WERI-Rb-1 (cell line): ENCODE results near the gene STAG3.
A peak's percentile ranks its signal among the peaks of the same experiment; 100 is the strongest.
"Not testable (repeated sequence)": the region's sequence is repeated elsewhere in the genome, so short reads cannot be mapped to it uniquely, and the experiment has no call there.

Source experiments
- DNase-seq: peaks from one replicate; pipeline ENCODE4 v3.0.0-alpha.2; 2020
- H3K27ac ChIP-seq: fragments of 250-450 bp; sonication (Bioruptor Pico); 2 replicates; pipeline ENCODE4 v1.5.1; 2020; ENCODE audit warnings: mild to moderate bottlenecking, moderate library complexity
- H3K27me3 ChIP-seq: fragments of 250-450 bp; sonication (Bioruptor Pico); 2 replicates; pipeline ENCODE4 v1.5.1; 2021; ENCODE audit warnings: mild to moderate bottlenecking, low read depth, moderate library complexity; ENCODE audit not compliant: insufficient read depth, severe bottlenecking
- H3K36me3 ChIP-seq: fragments of 250-450 bp; sonication (Bioruptor Pico); 2 replicates; pipeline ENCODE4 v1.5.1; 2020; ENCODE audit warnings: mild to moderate bottlenecking, moderate library complexity
- H3K4me3 ChIP-seq: 2 replicates; pipeline ENCODE4 v1.5.1; 2011; ENCODE audit warnings: low read depth, mild to moderate bottlenecking, control low read depth, low read length
- H3K9me3 ChIP-seq: fragments of 250-450 bp; sonication (Bioruptor Pico); 2 replicates; pipeline ENCODE4 v1.5.1; 2021; ENCODE audit warnings: mild to moderate bottlenecking, moderate library complexity; ENCODE audit not compliant: severe bottlenecking
- CTCF ChIP-seq: IDR thresholded peaks from 2 replicates; pipeline ENCODE4 v1.5.1; 2011; ENCODE audit warnings: low read depth, mild to moderate bottlenecking, control low read depth, inconsistent platforms, low read length

Gene STAG3

GRCh38 chr7:100244988-100245605, 67.4 kb downstream of the STAG3 start:
- not testable (repeated sequence) for H3K9me3 ChIP-seq, DNase-seq, H3K27ac ChIP-seq, H3K36me3 ChIP-seq, H3K4me3 ChIP-seq, H3K27me3 ChIP-seq

GRCh38 chr7:100246121-100246864, 68.6 kb downstream of the STAG3 start:
- DNase-seq, H3K27ac ChIP-seq, H3K9me3 ChIP-seq, H3K27me3 ChIP-seq, H3K4me3 ChIP-seq, H3K36me3 ChIP-seq: not testable (repeated sequence)

- not testable (repeated sequence) for DNase-seq, H3K36me3 ChIP-seq, H3K4me3 ChIP-seq, H3K9me3 ChIP-seq, H3K27me3 ChIP-seq, H3K27ac ChIP-seq
These were observed 69.1 kb downstream of the STAG3 start for GRCh38 chr7:100246865-100247137.

DNA sequence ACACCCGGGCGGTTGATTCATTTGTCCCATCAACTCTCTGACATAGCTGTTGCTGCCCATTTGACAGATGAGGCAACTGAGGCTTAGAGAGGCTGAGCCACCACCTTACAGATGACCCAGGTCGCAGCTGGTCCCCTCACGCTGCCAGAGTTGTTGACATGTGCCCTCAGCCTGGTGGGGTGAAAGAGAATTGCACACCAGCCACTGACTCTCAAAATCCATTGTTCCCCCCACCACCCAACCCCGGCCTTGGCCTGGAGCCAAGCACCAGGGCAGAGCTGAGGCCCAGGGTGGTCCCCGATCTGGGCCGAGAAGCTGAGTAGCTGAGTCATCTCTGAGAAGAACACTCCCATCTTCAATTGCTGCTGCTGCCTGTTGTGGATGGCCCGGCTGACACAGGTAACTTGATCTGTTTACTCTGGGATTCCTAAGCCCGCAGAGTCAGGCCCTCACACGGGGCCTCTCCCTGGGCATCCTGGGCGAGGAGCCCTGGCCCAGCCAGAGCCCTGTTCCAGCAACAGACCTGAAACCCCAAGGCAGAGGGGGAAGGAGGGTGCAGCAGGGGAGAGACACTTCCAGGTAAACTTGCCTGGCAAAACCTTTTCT, 69.5 kb downstream of the STAG3 start:
- DNase-seq: peak; percentile 36
- no peak overlapping the region for H3K4me3 ChIP-seq
- TF ChIP-seq CTCF: 0 out of 2 replicates have a peak, but pooled peaks have one; percentile 18
- no peak overlapping the region for H3K27ac ChIP-seq
- no peaks in the 10 kb centered on the region for H3K36me3 ChIP-seq
- no peaks in the 10 kb centered on the region for H3K9me3 ChIP-seq
- H3K27me3 ChIP-seq: no peaks in the 10 kb centered on the region

DNA sequence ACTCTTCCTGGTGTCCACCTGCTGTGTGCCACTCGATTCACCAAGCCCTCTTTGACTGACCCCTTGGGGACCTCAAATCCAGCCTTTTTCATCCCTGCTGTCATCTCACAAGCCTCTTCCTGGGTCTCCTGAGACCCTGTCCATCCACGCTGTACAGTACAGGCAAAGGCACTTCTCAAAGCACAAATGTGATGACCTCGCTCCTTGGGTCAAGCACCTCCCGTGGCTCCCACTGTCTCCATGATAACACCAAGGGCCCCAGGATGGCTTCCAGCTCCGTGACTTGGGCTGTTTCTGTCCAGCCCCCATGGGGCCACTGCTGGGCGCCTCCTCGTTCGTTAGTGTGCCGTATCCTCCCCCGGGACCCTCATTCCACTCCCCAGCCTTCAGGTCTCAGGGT, 70.8 kb downstream of the STAG3 start:
- Histone ChIP-seq H3K4me3 (no peak overlapping the region), H3K27me3 (no peaks in the 10 kb centered on the region), H3K9me3 (no peaks in the 10 kb centered on the region), H3K36me3 (no peaks in the 10 kb centered on the region), H3K27ac (no peak overlapping the region)
- no peak for DNase-seq
- TF ChIP-seq CTCF: no peak

- DNase-seq: no peak
These were observed 79.3 kb downstream of the STAG3 start for GRCh38 chr7:100257017-100257416.

DNA sequence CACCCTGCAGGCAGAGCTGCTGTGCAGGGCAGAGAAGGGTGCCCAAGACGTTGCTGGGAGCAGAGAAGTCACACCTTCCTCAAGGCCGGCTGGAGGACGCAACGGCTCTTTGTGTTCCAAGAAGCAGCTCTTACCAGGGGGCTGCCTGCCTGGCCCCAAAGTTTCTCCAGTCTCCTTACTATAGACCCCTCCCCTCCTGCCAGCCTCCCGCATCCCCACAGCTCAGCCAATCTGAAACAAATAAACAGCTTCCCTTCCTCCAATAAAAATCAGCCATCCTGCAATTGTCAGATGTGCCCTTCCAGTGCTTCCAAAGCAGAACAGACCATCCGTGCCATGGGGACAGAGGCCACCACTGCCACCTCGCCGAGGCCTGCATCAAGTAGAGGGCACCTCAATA, 82.3 kb downstream of the STAG3 start:
- H3K9me3 ChIP-seq, H3K27me3 ChIP-seq, H3K27ac ChIP-seq, DNase-seq, H3K36me3 ChIP-seq, H3K4me3 ChIP-seq: not testable (repeated sequence)

More at GRCh38 chr7:100257017-100257416, 79.3 kb downstream of the STAG3 start:
- Histone ChIP-seq H3K27ac (no peak overlapping the region), H3K4me3 (no peak overlapping the region), H3K9me3 (no peaks in the 10 kb centered on the region), H3K27me3 (no peaks in the 10 kb centered on the region), H3K36me3 (no peaks in the 10 kb centered on the region)
- no peak for TF ChIP-seq CTCF

DNA sequence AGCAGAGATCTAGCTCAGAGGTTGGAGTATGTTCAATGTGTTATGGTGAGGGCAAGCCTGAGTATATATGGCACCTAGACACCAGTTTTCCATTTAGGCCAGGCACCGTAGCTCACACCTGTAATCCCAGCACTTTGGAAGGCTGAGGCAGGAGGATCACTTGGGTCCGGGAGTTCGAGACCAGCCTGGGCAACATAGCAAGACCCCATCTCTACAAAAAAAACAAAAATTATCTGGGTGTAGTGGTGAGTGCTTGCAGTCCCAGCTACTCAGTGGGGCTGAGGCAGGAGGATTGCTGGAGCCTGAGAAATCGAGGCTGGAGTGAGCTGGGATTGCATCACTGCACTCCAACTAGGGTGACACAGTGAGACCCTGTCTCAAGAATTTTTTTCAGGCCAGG, 85.2 kb downstream of the STAG3 start:
- H3K4me3 ChIP-seq, H3K27ac ChIP-seq, DNase-seq, H3K36me3 ChIP-seq, H3K27me3 ChIP-seq, H3K9me3 ChIP-seq: not testable (repeated sequence)
